ENCODE results near the gene THSD1.
"Not testable (repeated sequence)": the region's sequence is repeated elsewhere in the genome, so short reads cannot be mapped to it uniquely, and the experiment has no call there.

THSD1 gene

DNA sequence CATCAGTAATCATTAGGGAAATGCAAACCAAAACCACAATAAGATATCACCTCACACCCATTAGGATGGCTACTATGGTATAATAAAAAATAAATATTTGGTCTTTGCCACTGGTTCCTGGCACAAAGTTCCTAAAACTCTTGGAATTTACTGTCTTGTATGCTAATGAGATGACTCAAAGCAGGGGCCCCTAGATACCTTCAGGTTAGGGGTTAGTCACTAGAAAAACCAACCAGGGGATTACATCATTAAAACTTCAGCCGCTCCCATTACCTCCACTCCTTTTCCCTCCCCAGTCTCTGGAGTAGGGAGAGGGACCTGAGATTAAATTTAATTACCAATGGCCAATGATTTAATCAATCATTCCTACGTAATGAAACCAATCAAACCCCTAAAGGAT, 49.6 kb downstream of the THSD1 start:
- DNase-seq (ENCODE audit: low read depth): no peak

DNA sequence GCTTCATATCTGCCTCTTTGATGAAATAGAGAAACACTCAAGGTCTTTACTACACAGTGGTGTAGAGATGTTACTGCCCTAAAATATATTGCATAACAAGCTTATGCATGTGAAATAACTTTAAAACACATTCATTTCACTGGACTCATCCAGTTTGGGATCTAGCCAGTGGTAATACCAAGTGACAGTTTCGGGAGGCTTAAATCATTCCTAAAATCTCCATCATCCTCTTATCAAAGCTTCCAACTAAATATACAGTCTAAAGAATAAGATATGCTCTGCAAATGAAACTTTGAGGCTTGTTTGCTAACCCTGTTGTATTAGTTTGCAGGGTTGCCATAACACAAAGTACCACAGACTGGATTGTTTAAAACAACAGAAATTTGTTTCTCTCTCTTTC, 52.8 kb downstream of the THSD1 start:
- DNase-seq (ENCODE audit: low read depth): no peak

- no peak for DNase-seq (ENCODE audit: low read depth)
These were observed 56.8 kb downstream of the THSD1 start for GRCh38 chr13:52348983-52349780.

DNA sequence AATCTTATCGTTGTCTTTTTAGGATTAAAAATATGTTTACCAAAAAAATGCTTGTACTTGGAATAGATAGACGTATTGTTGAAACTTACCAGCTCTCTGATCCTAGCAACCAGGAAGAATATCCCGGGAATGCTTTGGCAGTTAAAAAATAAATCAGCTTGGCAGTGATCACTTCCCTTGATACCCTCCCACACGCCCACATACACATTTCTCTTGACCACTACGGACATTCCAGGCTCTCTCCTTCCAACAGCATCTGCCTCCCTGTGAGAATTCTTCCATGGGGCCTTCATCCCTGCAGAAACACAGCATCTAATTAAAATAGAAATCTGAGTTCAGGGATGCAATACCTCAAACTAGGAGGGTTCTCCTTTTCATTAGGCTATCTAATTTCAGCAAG, 57.9 kb downstream of the THSD1 start:
- no peak for DNase-seq (ENCODE audit: low read depth)

GRCh38 chr13:52345631-52346251, 60.2 kb downstream of the THSD1 start:
- no peak for DNase-seq (ENCODE audit: low read depth)

GRCh38 chr13:52345048-52345447, 60.9 kb downstream of the THSD1 start:
- DNase-seq (ENCODE audit: low read depth): no peak

GRCh38 chr13:52344108-52344507, 61.9 kb downstream of the THSD1 start:
- no peak for DNase-seq (ENCODE audit: low read depth)

- DNase-seq (ENCODE audit: low read depth): not testable (repeated sequence)
These were observed 63.8 kb downstream of the THSD1 start for GRCh38 chr13:52342203-52342602.

DNA sequence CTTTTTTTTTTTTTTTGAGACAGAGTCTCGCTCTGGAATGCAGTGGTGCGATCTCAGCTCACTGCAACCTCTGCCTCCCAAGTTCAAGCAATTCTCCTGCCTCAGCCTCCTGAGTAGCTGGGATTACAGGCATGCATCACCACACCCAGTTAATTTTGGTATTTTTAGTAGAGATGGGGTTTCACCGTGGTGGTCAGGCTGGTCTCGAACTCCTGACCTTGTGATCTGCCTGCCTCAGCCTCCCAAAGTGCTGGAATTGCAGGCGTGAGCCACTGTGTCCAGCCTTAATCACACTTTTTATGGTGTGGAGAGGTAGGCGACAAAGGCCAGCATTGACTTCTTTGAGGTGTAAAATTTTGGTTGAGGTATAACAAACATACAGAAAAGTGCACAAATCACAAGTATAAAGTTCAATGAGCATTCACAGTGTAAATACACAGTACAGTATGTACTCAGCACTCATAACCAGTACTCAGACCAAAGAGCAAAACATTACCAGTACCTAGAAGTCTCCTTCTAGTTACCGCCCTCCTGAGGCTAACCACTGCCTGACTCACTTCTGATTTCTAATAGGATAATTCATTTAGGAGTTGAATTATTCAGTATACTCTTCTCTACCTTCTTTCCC, 68.0 kb downstream of the THSD1 start:
- DNase-seq (ENCODE audit: low read depth): not testable (repeated sequence)

GRCh38 chr13:52334107-52334506, 71.9 kb downstream of the THSD1 start:
- DNase-seq (ENCODE audit: low read depth): not testable (repeated sequence)

DNA sequence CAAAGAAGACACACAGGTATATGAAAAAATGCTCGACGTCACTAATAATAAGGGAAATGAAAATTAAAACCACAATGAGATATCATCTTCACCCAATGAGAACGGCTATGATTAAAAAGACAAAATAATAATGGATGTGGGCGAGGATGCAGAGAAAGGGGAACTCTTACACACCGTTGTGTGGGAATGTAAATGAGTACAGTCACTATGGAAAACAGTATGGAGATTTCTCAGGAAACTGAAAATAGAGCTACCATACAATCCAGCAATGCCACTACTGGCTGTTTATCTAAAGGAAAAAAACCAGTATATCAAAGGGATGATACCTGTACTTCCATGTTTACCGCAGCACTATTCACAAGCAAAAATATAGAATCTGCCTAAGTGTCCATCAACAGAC, 74.1 kb downstream of the THSD1 start:
- DNase-seq (ENCODE audit: low read depth): not testable (repeated sequence)
